Heart left ventricle (tissue), 13 donors: Measurements from ENCODE around the gene HIC2.

Experiments used
- CTCF ChIP-seq, 12 donors: fragments of 200-600 bp; sonication (generic) in 4 of 12; IDR thresholded peaks; one replicate each; pipeline versions ENCODE4 v1.5.0 to v1.8.0; 2018 to 2022; ENCODE audit warnings: antibody characterized with exemption in 12 of 12, mild to moderate bottlenecking in 5 of 12
- POLR2A ChIP-seq, 2 donors: fragments of 450-650 bp; IDR thresholded peaks; one replicate each; pipeline ENCODE4 v1.6.1; 2017; ENCODE audit warnings: antibody characterized with exemption in 2 of 2, mild to moderate bottlenecking in 2 of 2, moderate library complexity in 2 of 2
- donor health status: ischemic (EF 13 %, LVEDD 7.1; RV severe dilation, severe dysfunction).
- donor health status: DM: no; HTN: yes; CAD: no.
- donor health status: DM: no; HTN: no; CAD: no.
- donor health status: ischemic (EF 25% LVEDD 6.9; RV normal size, moderate dysfunction).
- donor health status: ischemic (EF 25% LVEDD 5.7; RV mildly dilated, moderate dysfunction).
- donor health status: ischemic (EF 35%, LVEDD 5.7; RV mildly dilated, moderate dysfunction).
- donor health status: nonischemic (EF 11% LVEDD 7.7; RV severe dilation, severe dysfunction).
- donor health status: DM: yes; HTN: yes; CAD: no.
- donor health status: PGD.
- donor health status: ischemic (EF 29% LVEDD 5.4; RV normal size, mild dysfunction).
- donor health status: nonischemic (EF 23%, LVEDD 6.1; RV moderate dilation, normal function).

DNA sequence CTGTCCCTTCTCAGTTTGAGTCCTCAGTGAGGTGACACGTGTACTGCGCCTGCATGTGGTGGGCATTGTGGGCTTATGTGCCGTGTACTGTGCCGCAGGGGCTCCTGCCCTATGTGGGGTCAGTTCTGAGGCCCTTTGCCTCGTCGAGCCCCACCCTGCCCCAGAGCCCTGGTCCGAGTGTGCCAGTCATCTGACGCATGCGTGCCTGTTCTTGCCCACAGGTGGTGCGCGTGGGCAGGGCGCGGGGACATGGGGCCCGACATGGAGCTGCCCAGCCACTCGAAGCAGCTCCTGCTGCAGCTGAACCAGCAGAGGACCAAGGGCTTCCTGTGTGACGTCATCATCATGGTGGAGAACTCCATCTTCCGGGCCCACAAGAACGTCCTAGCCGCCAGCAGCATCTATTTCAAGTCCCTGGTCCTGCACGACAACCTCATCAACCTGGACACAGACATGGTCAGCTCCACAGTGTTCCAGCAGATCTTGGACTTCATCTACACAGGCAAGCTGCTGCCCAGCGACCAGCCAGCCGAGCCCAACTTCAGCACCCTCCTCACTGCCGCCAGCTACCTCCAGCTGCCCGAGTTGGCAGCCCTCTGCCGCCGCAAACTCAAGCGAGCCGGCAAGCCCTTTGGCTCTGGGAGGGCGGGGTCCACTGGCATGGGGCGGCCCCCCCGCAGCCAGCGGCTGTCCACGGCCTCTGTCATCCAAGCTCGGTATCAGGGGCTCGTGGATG lies 27.7 kb downstream of the HIC2 start:
- TF ChIP-seq CTCF (IDR thresholded peaks at IDR 0.05) (no peak), POLR2A (IDR thresholded peaks at IDR 0.05) (no peak)
